Fibroblast of mammary gland (primary cell): ENCODE results near the gene MTHFR.

Experiments used
- DNase-seq: peaks from one replicate; pipeline ENCODE4 v3.0.0-alpha.2; 2010; ENCODE audit warnings: low read depth
- H3K4me3 ChIP-seq: 2 replicates; pipeline ENCODE4 v1.5.1; 2011; ENCODE audit warnings: low read depth, mild to moderate bottlenecking, low read length, moderate library complexity; ENCODE audit not compliant: control insufficient read depth
- TF ChIP-seq, protein P1 (sequence below): conservative IDR thresholded peaks from 2 replicates; pipeline ENCODE4 v1.5.1; 2011; ENCODE audit warnings: low read depth, low read length, inconsistent platforms; ENCODE audit not compliant: control insufficient read depth, insufficient read depth

Gene MTHFR

DNA sequence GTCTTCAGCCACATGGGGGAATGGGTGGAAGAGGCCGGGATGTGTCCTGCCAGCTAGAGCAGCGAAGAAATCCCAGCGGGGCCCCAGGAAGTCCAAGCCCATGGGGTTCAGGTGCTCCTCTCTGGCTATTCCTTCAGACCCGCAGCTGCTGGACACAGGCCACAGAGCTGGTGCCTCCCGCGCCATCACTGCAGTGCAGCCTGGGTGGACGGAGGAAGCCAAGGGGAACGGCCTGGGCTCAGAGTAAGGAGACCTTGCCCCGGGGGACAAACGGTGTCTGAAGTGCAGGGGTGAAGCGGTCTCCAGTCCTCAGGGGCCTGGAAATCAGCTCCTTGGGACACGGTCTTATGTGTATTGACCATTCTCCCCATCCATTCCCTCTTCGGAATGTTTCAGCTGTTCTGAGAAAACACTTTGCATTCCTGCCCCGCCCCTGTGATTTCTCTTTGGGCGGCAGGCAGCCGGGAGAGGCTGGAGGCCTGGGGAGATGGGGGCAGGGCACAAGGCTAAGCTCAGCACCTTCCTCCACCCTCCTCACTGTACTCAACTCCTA is 18.4 kb downstream of the MTHFR start:
- DNase-seq = peak; percentile 28
- no peak overlapping the region for H3K4me3 ChIP-seq
- TF ChIP-seq, protein P1, sequence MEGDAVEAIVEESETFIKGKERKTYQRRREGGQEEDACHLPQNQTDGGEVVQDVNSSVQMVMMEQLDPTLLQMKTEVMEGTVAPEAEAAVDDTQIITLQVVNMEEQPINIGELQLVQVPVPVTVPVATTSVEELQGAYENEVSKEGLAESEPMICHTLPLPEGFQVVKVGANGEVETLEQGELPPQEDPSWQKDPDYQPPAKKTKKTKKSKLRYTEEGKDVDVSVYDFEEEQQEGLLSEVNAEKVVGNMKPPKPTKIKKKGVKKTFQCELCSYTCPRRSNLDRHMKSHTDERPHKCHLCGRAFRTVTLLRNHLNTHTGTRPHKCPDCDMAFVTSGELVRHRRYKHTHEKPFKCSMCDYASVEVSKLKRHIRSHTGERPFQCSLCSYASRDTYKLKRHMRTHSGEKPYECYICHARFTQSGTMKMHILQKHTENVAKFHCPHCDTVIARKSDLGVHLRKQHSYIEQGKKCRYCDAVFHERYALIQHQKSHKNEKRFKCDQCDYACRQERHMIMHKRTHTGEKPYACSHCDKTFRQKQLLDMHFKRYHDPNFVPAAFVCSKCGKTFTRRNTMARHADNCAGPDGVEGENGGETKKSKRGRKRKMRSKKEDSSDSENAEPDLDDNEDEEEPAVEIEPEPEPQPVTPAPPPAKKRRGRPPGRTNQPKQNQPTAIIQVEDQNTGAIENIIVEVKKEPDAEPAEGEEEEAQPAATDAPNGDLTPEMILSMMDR = no peak

- DNase-seq = no peak
- H3K4me3 ChIP-seq = no peak overlapping the region
- TF ChIP-seq, protein P1 = no peak
Measured at GRCh38 chr1:11786168-11786567, 19.6 kb downstream of the MTHFR start.

DNA sequence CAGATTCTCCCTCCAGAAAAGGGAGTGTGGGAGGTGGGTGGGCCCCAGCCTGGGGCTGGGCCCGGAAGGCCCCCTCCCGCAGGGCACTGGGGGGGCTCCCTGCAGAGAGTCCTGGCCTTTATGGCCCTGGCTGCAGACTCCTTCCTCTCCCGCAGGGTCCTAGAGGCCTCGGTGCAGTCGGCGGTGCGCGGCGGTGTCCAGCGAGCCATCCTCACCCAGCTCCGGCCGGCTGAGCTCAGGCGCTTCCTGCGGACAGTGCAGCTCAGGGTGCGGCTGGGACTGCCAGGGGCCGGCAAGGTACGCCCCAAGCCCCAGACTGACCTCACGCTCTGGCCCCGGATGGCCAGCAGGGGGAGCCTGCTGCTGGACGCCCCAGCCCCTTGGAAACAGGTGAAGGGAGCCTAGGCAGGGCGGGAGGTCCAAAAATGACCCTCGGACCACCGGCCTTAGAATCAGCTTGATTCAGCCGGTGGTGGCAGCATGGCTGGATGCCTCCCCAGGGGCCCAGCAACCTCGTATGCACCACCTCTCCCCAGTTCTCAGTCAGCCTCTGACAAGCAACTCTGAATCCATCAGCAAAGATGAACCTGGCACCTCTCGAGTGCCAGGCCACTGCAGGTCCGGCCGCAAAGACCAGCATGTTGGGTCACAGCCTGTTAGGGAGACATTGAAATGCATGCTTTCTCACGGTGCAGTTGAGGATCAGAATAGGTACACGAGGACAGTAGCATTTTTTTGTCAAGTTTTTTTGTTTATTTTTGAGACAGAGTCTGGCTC is 20.6 kb downstream of the MTHFR start:
- peak; percentile 53 for DNase-seq
- TF ChIP-seq, protein P1 = peak; percentile 70
- H3K4me3 ChIP-seq = peak overlapping the region; percentile 20

DNA sequence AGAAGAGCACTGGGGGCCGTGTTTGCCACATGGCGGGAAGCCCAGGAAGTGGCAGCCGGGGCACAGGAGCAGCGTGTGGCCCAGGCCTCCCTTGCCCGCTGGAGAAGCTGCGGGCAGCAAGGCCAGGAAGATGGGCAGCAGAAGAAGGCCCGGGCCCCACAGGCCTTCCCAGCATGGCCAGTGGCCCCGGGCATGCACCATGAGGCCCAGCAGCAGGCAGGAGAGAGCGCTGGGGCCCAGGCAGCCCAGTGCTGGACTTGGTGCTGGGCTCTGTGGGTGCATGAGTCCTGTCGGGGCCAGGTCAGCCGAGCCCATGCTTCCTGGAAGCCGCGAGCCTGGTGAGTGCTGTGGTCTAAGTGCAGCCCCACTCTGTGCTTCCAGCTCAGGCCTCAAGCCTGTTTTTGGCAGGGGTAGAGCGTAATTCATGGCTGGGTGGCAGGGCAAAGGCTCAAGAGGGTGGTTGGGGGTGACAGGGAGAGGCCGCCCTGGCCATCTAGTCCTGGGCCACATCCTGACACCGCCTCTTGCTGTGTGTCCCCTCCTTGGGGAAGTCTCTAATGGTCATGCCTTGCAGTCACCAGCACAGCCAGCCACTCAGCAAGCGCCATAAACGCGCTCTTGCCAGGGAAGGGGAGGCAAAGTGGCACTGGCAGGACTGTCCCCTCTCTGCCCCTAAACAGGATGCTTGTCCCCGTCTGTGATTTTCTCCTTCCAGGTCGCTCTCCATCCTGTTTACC is 21.3 kb downstream of the MTHFR start:
- no peak for DNase-seq
- no peak overlapping the region for H3K4me3 ChIP-seq
- TF ChIP-seq, protein P1 = no peak

- no peak for DNase-seq
- TF ChIP-seq, protein P1 = no peak
- H3K4me3 ChIP-seq = no peak overlapping the region
Measured at GRCh38 chr1:11783556-11783955, 22.2 kb downstream of the MTHFR start.

DNA sequence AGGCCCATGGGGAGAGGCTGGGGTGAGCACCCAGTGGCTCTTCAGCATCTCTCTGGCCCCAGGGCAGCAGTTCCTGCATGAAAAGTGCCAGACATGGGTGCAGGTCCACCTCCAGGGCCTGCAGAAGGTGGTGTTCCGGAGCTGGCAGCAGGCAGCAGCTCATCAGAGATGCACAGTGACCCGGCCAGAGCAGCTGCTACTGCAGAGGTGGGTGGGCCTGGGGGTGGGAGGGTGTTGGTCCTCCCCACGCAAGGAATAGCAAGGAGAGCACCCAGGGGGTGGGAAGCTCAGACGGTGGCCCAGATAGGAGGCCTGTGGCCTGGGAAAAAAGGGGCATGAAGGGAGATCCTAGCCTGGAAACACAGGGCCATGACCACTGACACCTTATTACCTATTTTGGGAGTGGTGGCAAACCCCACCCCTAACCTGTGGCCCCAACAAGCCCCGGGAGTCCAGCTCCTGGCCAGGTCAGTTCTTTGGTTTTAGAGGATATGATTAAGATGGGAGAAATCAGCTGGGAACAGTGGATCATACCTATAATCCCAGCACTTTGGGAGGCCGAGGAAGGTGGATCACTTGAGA is 23.5 kb downstream of the MTHFR start:
- no peak overlapping the region for H3K4me3 ChIP-seq
- TF ChIP-seq, protein P1 = no peak
- DNase-seq = no peak
